IMR-90 (cell line): Measurements from ENCODE around the gene RALGAPA2. TPM values are rescaled to one million over a fixed set of nuclear protein-coding genes. Genes with fewer than 3 reads are reported as not detected.

Experiments used
- ATAC-seq: fragments of 200-7000 bp; cut with Tn5 transposase; 2 replicates; pipeline ENCODE4 v1.9.1; 2020; ENCODE audit warnings: low read depth, mild to moderate bottlenecking, moderate library complexity
- BruUV-seq: library from RNA; stranded (reverse); fragments of 400-500 nt; replicated peaks from 2 replicates; lab custom pipeline; 2021; lab: Mats Ljungman, UMichigan
- CTCF ChIA-PET: fragments of 300-600 bp; formaldehyde crosslinking; extraction: SDS; loops from one replicate; lab custom pipeline; 2021; ENCODE audit warnings: antibody characterized with exemption; lab: Yijun Ruan, JAX
- POLR2A ChIA-PET: fragments of 300-600 bp; sonication (Branson Sonifier 250); formaldehyde crosslinking; loops from one replicate; lab custom pipeline; 2022; ENCODE audit warnings: antibody characterized with exemption; ENCODE audit not compliant: unreplicated experiment; lab: Charles Lee
- DNase-seq: peaks from one replicate; pipeline ENCODE4 v3.0.0; 2013
- H2AFZ ChIP-seq: replicated peaks from 2 replicates; pipeline ENCODE3; 2013; ENCODE audit warnings: low read length, mild to moderate bottlenecking; ENCODE audit not compliant: poor library complexity
- H2AK5ac ChIP-seq: 2 replicates; pipeline ENCODE4 v1.6.1; 2013; ENCODE audit warnings: low read depth, low read length, inconsistent platforms
- H2AK9ac ChIP-seq: replicated peaks from 2 replicates; pipeline ENCODE3; 2013; ENCODE audit warnings: mild to moderate bottlenecking, low read depth, low read length, moderate library complexity; ENCODE audit not compliant: poor library complexity
- H2BK120ac ChIP-seq: 2 replicates; pipeline ENCODE4 v1.6.1; 2013; ENCODE audit warnings: low read depth, low read length, inconsistent platforms
- H2BK15ac ChIP-seq: 3 replicates; pipeline ENCODE4 v1.6.1; 2013; ENCODE audit warnings: low read depth, low read length, inconsistent platforms
- H2BK20ac ChIP-seq: 2 replicates; pipeline ENCODE4 v1.6.1; 2013; ENCODE audit warnings: low read depth, mild to moderate bottlenecking, inconsistent platforms, low read length, moderate library complexity
- H2BK5ac ChIP-seq: 2 replicates; pipeline ENCODE4 v1.6.1; 2013; ENCODE audit warnings: mild to moderate bottlenecking, low read depth, low read length, inconsistent platforms; ENCODE audit not compliant: poor library complexity, severe bottlenecking
- H3K14ac ChIP-seq: replicated peaks from 2 replicates; pipeline ENCODE4 v1.6.1; 2013; ENCODE audit warnings: low read depth, low read length, inconsistent platforms
- H3K18ac ChIP-seq: 2 replicates; pipeline ENCODE4 v1.6.1; 2013; ENCODE audit warnings: low read depth, low read length, control low read depth
- H3K23ac ChIP-seq: 2 replicates; pipeline ENCODE4 v1.6.1; 2013; ENCODE audit warnings: low read depth, low read length, inconsistent platforms
- H3K27ac ChIP-seq: 2 replicates; pipeline ENCODE4 v1.5.1; 2013; ENCODE audit warnings: mild to moderate bottlenecking, control low read depth, low read length; ENCODE audit not compliant: insufficient read depth
- H3K27me3 ChIP-seq: 2 replicates; pipeline ENCODE4 v1.6.1; 2013; ENCODE audit warnings: low read length; ENCODE audit not compliant: control insufficient read depth, insufficient read depth
- H3K36me3 ChIP-seq: 2 replicates; pipeline ENCODE4 v1.6.1; 2013; ENCODE audit warnings: low read length, mixed read lengths; ENCODE audit not compliant: control insufficient read depth, insufficient read depth
- H3K4ac ChIP-seq: 2 replicates; pipeline ENCODE4 v1.6.1; 2013; ENCODE audit warnings: low read depth, low read length, inconsistent platforms
- H3K4me1 ChIP-seq: 2 replicates; pipeline ENCODE4 v1.6.1; 2013; ENCODE audit warnings: low read length, mixed read lengths; ENCODE audit not compliant: control insufficient read depth, insufficient read depth
- H3K4me2 ChIP-seq: 2 replicates; pipeline ENCODE4 v1.6.1; 2013; ENCODE audit warnings: low read depth, mild to moderate bottlenecking, control low read depth, low read length, moderate library complexity
- H3K4me3 ChIP-seq: 2 replicates; pipeline ENCODE4 v1.5.1; 2013; ENCODE audit warnings: low read depth, mild to moderate bottlenecking, control low read depth, low read length, moderate library complexity; ENCODE audit not compliant: insufficient read depth
- H3K56ac ChIP-seq: 2 replicates; pipeline ENCODE4 v1.6.1; 2013; ENCODE audit warnings: low read length, inconsistent platforms; ENCODE audit not compliant: insufficient read depth; ENCODE audit errors: extremely low read depth
- H3K79me1 ChIP-seq, 2 experiments: 2 replicates each; pipeline ENCODE4 v1.6.1; 2013; ENCODE audit warnings: low read length in 2 of 2, inconsistent platforms in 1 of 2, low read depth in 1 of 2
- H3K9ac ChIP-seq: 2 replicates; pipeline ENCODE4 v1.6.1; 2013; ENCODE audit warnings: low read depth, low read length, control low read depth
- H3K9me1 ChIP-seq: 2 replicates; pipeline ENCODE4 v1.6.1; 2013; ENCODE audit warnings: low read length, inconsistent platforms; ENCODE audit not compliant: insufficient read depth
- H3K9me3 ChIP-seq: 2 replicates; pipeline ENCODE4 v1.6.1; 2013; ENCODE audit warnings: low read length; ENCODE audit not compliant: control insufficient read depth, insufficient read depth
- H4K20me1 ChIP-seq: 2 replicates; pipeline ENCODE4 v1.6.1; 2013; ENCODE audit warnings: low read length, inconsistent platforms; ENCODE audit not compliant: insufficient read depth
- H4K5ac ChIP-seq: 2 replicates; pipeline ENCODE4 v1.6.1; 2013; ENCODE audit warnings: mild to moderate bottlenecking, low read depth, low read length, control low read depth
- H4K8ac ChIP-seq, 2 experiments: 2 replicates each; pipeline ENCODE4 v1.6.1; 2013; ENCODE audit warnings: low read depth in 2 of 2, low read length in 2 of 2, control low read depth in 1 of 2, inconsistent platforms in 1 of 2
- H4K91ac ChIP-seq: 2 replicates; pipeline ENCODE4 v1.6.1; 2013; ENCODE audit warnings: low read depth, low read length, inconsistent platforms; ENCODE audit not compliant: insufficient read depth
- BHLHE40 ChIP-seq: fragments of 150-350 bp; IDR thresholded peaks from 2 replicates; pipeline ENCODE4 v1.6.1; 2016; ENCODE audit warnings: mild to moderate bottlenecking, low read depth, low read length
- CTCF ChIP-seq: conservative IDR thresholded peaks from 2 replicates; pipeline ENCODE4 v1.5.1; 2012; ENCODE audit warnings: mild to moderate bottlenecking, low read depth, low read length, improper control_type of control experiment
- ELK1 ChIP-seq: fragments of 150-350 bp; IDR thresholded peaks from 2 replicates; pipeline ENCODE4 v1.6.1; 2016; ENCODE audit warnings: low read depth, mild to moderate bottlenecking, low read length, moderate library complexity, borderline replicate concordance
- FOS ChIP-seq: fragments of 150-350 bp; IDR thresholded peaks from 2 replicates; pipeline ENCODE4 v1.6.1; 2016; ENCODE audit warnings: low read depth, low read length
- MAZ ChIP-seq: IDR thresholded peaks from 2 replicates; pipeline ENCODE4 v1.6.1; 2012; ENCODE audit warnings: low read depth, mild to moderate bottlenecking, low read length, improper control_type of control experiment, moderate library complexity, borderline replicate concordance
- MXI1 ChIP-seq: IDR thresholded peaks from 2 replicates; pipeline ENCODE4 v1.6.1; 2012; ENCODE audit warnings: low read depth, mild to moderate bottlenecking, low read length, moderate library complexity, borderline replicate concordance
- NFE2L2 ChIP-seq: fragments of 150-350 bp; IDR thresholded peaks from 2 replicates; pipeline ENCODE4 v1.6.1; 2016; ENCODE audit warnings: low read depth, mild to moderate bottlenecking, low read length
- POLR2A ChIP-seq: IDR thresholded peaks from 2 replicates; pipeline ENCODE4 v1.6.1; 2012; ENCODE audit warnings: mild to moderate bottlenecking, low read depth, low read length
- RCOR1 ChIP-seq: IDR thresholded peaks from 2 replicates; pipeline ENCODE4 v1.6.1; 2012; ENCODE audit warnings: mild to moderate bottlenecking, low read length, improper control_type of control experiment; ENCODE audit not compliant: insufficient replicate concordance
- RFX5 ChIP-seq: IDR thresholded peaks from 2 replicates; pipeline ENCODE4 v1.8.0; 2012; ENCODE audit warnings: low read depth, mild to moderate bottlenecking, low read length, moderate library complexity
- SMC3 ChIP-seq: fragments of 150-350 bp; IDR thresholded peaks from 2 replicates; pipeline ENCODE4 v1.6.1; 2016; ENCODE audit warnings: low read depth, mild to moderate bottlenecking, antibody characterized with exemption, low read length, moderate library complexity
- USF2 ChIP-seq: fragments of 150-350 bp; IDR thresholded peaks from 2 replicates; pipeline ENCODE4 v1.6.1; 2017; ENCODE audit warnings: mild to moderate bottlenecking, antibody characterized with exemption, low read length, low read depth
- WGBS, 2 experiments: methylation state at CpG; one replicate each; pipeline versions ENCODE4 v1.1.5 to v1.1.7; 2013; ENCODE audit warnings: missing lambda C conversion rate in 2 of 2; ENCODE audit not compliant: insufficient read length in 1 of 2; ENCODE audit errors: extremely low coverage in 2 of 2; 5-methylcytosine and 5-hydroxymethylcytosine counted together
- dilution Hi-C: fragments of 300-500 bp; cut with HindIII; formaldehyde crosslinking; loops from one replicate; pipeline ENCODE4 v1.14.3; 2018; ENCODE audit warnings: low sequenced_read_pairs; ENCODE audit not compliant: unreplicated experiment
- in situ Hi-C: fragments of 300-500 bp; cut with MboI; formaldehyde crosslinking; loops from 3 replicates; pipeline ENCODE4 v1.14.3; 2019; ENCODE audit warnings: low sequenced_read_pairs, inconsistent platforms, mixed read lengths
- intact Hi-C: fragments of 100-400 bp; cut with micrococcal nuclease; formaldehyde crosslinking; loops from 2 replicates; pipeline ENCODE4 v1.10.0; 2022
- polyA plus RNA-seq, 3 experiments: library from polyadenylated mRNA; depleted of rRNA; stranded (reverse); fragments of >200 nt; gene quantifications; 2 replicates each; pipeline ENCODE4 v1.2.3, GENCODE V29; 2012; ENCODE audit warnings: low replicate concordance in 1 of 3
- total RNA-seq: library from RNA; depleted of rRNA; stranded (reverse); fragments of >200 nt; gene quantifications from 2 replicates; pipeline ENCODE4 v1.2.3, GENCODE V29; 2012

RALGAPA2 gene
- total and polyA plus RNA-seq, 2 of the 4 experiments (the other 2 are of a cell fraction), result 1.3 to 3.9 TPM

GRCh38 chr20:20492521-20493332, 219.7 kb downstream of the RALGAPA2 start:
- Histone ChIP-seq H4K8ac (no peak overlapping the region), H3K9ac (no peak overlapping the region), H4K20me1 (no peaks in the 10 kb centered on the region), H3K56ac (no peak overlapping the region), H3K18ac (no peak overlapping the region), H3K4ac (no peak overlapping the region), H3K4me2 (no peak overlapping the region), H3K79me1 (no peaks in the 10 kb centered on the region), H3K36me3 (no peaks in the 10 kb centered on the region), H3K4me1 (peaks cover 30% of the 10 kb centered on the region), H3K9me3 (no peaks in the 10 kb centered on the region), H2AK5ac (no peak overlapping the region), H2AFZ (no peak overlapping the region), H3K23ac (no peak overlapping the region), H2AK9ac (no peak overlapping the region), H2BK20ac (no peak overlapping the region), H4K5ac (no peak overlapping the region), H3K4me3 (no peak overlapping the region), H4K91ac (no peak overlapping the region), H3K27ac (no peak overlapping the region), H3K9me1 (peaks cover 22% of the 10 kb centered on the region), H2BK15ac (no peak overlapping the region), H2BK5ac (no peak overlapping the region), H3K27me3 (no peaks in the 10 kb centered on the region), H2BK120ac (no peak overlapping the region), H3K14ac (no peak overlapping the region)
- 88% methylated on average over 5 of the region's 14 CpGs; no CpG with 5 or more reads in 1 of the 2 experiments for WGBS, 2 experiments
- dilution Hi-C loops (no loop called here), intact Hi-C loops (no loop called here), in situ Hi-C loops (no loop called here)
- BruUV-seq, result no TSS peak
- DNase-seq (no peak), ATAC-seq (no peak)
- CTCF ChIA-PET, result interaction anchor here (0.7 kb wide), 1 partner anchor 14 kb away, joined by 3 read pairs; no protein-coding TSS in a partner anchor
- TF ChIP-seq ELK1 (no peak), CTCF (no peak), SMC3 (no peak), RFX5 (no peak), MXI1 (no peak), FOS (no peak), NFE2L2 (no peak), POLR2A (no peak), USF2 (no peak), RCOR1 (no peak), BHLHE40 (no peak), MAZ (no peak)
- POLR2A ChIA-PET, result no interaction called here
